Measurements from ENCODE around the gene PRR5. TPM values are rescaled to one million over a fixed set of nuclear protein-coding genes. Genes with fewer than 3 reads are reported as not detected.
"Not testable (repeated sequence)": the region's sequence is repeated elsewhere in the genome, so short reads cannot be mapped to it uniquely, and the experiment has no call there.

Gene PRR5
- total RNA-seq, 1 experiment from 2014 or later: 26.9 TPM

GRCh38 chr22:44739024-44739423, 37.0 kb downstream of the PRR5 start:
- RAD21 ChIA-PET (ENCODE audit: low non-redundant PET in 1 of 2, low total read pairs in 2 of 2, uncharacterized antibody in 2 of 2, unreplicated experiment in 2 of 2): no interaction called here
- H3K9ac ChIP-seq (ENCODE audit: low read length): no peak overlapping the region

GRCh38 chr22:44739666-44740065, 37.7 kb downstream of the PRR5 start:
- peaks cover 22 to 38% of the 10 kb centered on the region in 2 experiments for H3K4me1 ChIP-seq (ENCODE audit: control insufficient read depth in 1 of 2, insufficient read depth in 2 of 2, low read length in 2 of 2)
- H2AFZ ChIP-seq (ENCODE audit: low read depth, low read length, poor library complexity, severe bottlenecking); H4K20me1 ChIP-seq (ENCODE audit: insufficient read depth); POLR2A ChIA-PET; RAD21 ChIA-PET (ENCODE audit: low non-redundant PET in 1 of 2, low total read pairs in 2 of 2, uncharacterized antibody in 2 of 2, unreplicated experiment in 2 of 2); H3K9me2 ChIP-seq (ENCODE audit: insufficient read depth); H3K79me2 ChIP-seq (ENCODE audit: insufficient read depth, low read length); H3K9ac ChIP-seq (ENCODE audit: low read length); H3K9me3 ChIP-seq (ENCODE audit: control insufficient read depth in 1 of 2, insufficient read depth in 1 of 2, low read depth in 1 of 2, low read length in 2 of 2); BruUV-seq (replicated peaks); intact Hi-C loops (cut with micrococcal nuclease); DNase-seq (ENCODE audit: low read depth, low spot score); H3K27me3 ChIP-seq (ENCODE audit: insufficient read depth, low read length); CTCF ChIA-PET; H3K36me3 ChIP-seq (ENCODE audit: control insufficient read depth in 1 of 2, insufficient read depth in 2 of 2, low read length in 2 of 2): not testable (repeated sequence)
- peak; percentile 24; the same call in 1 of the 2 replicates for ATAC-seq
- peak overlapping the region; percentile 60 for H3K4me2 ChIP-seq (ENCODE audit: low read length)
- peak overlapping the region in 1 of 2 experiments; percentile 11; a peak in 1 of 4 replicates for H3K4me3 ChIP-seq (replicated peaks in 1 of 2; ENCODE audit: low read depth in 1 of 2, low read length in 2 of 2)
- H3K27ac ChIP-seq (ENCODE audit: low read depth, low read length): 0 out of 2 replicates have a peak overlapping the region, but pooled peaks have one; percentile 29

More at GRCh38 chr22:44739024-44739423, 37.0 kb downstream of the PRR5 start:
- DNase-seq (ENCODE audit: low read depth, low spot score): no peak
- H3K9me3 ChIP-seq (ENCODE audit: control insufficient read depth in 1 of 2, insufficient read depth in 1 of 2, low read depth in 1 of 2, low read length in 2 of 2): no peaks in the 10 kb centered on the region
- no peak overlapping the region for H2AFZ ChIP-seq (ENCODE audit: low read depth, low read length, poor library complexity, severe bottlenecking)
- no peaks in the 10 kb centered on the region for H4K20me1 ChIP-seq (ENCODE audit: insufficient read depth)
- no peak for TF ChIP-seq SP1 (IDR thresholded peaks at IDR 0.05; ENCODE audit: low read depth)
- TF ChIP-seq CTCF (IDR thresholded peaks at IDR 0.05 in 2 of 3, conservative IDR thresholded peaks at IDR 0.05 in 1 of 3; ENCODE audit: borderline replicate concordance in 1 of 3, insufficient read depth in 1 of 3, low read depth in 2 of 3, low read length in 2 of 3): no peak
- no peak for TF ChIP-seq JUND (IDR thresholded peaks at IDR 0.05)
- no peak overlapping the region for H3K4me3 ChIP-seq (replicated peaks in 1 of 2; ENCODE audit: low read depth in 1 of 2, low read length in 2 of 2)
- intact Hi-C loops (cut with micrococcal nuclease): no loop called here
- no peaks in the 10 kb centered on the region for H3K9me2 ChIP-seq (ENCODE audit: insufficient read depth)
- H3K4me2 ChIP-seq (ENCODE audit: low read length): peak overlapping the region; percentile 60
- no peaks in the 10 kb centered on the region for H3K27me3 ChIP-seq (ENCODE audit: insufficient read depth, low read length)
- H3K36me3 ChIP-seq (ENCODE audit: control insufficient read depth in 1 of 2, insufficient read depth in 2 of 2, low read length in 2 of 2): no peaks in the 10 kb centered on the region
- BruUV-seq (replicated peaks): no TSS peak
- ChIA-PET POLR2A (no interaction called here), CTCF (interaction anchor here (0.6 to 1.3 kb wide), 2 partner anchors 33 to 54 kb away, joined by 3 to 6 read pairs; no protein-coding TSS in a partner anchor)
- H3K4me1 ChIP-seq (ENCODE audit: control insufficient read depth in 1 of 2, insufficient read depth in 2 of 2, low read length in 2 of 2): peaks cover 22 to 38% of the 10 kb centered on the region in 2 experiments
- no peaks in the 10 kb centered on the region for H3K79me2 ChIP-seq (ENCODE audit: insufficient read depth, low read length)
- no peak for ATAC-seq
- H3K27ac ChIP-seq (ENCODE audit: low read depth, low read length): peak overlapping the region; percentile 29; the same call in 1 of the 2 replicates
